IMR-90 (cell line): ENCODE data around the gene PIGP. TPM values are rescaled to one million over a fixed set of nuclear protein-coding genes. Genes with fewer than 3 reads are reported as not detected.

Experiments used
- ATAC-seq: fragments of 200-7000 bp; cut with Tn5 transposase; 2 replicates; pipeline ENCODE4 v1.9.1; 2020; ENCODE audit warnings: low read depth, mild to moderate bottlenecking, moderate library complexity
- BruUV-seq: library from RNA; stranded (reverse); fragments of 400-500 nt; replicated peaks from 2 replicates; lab custom pipeline; 2021; lab: Mats Ljungman, UMichigan
- CTCF ChIA-PET: fragments of 300-600 bp; formaldehyde crosslinking; extraction: SDS; loops from one replicate; lab custom pipeline; 2021; ENCODE audit warnings: antibody characterized with exemption; lab: Yijun Ruan, JAX
- POLR2A ChIA-PET: fragments of 300-600 bp; sonication (Branson Sonifier 250); formaldehyde crosslinking; loops from one replicate; lab custom pipeline; 2022; ENCODE audit warnings: antibody characterized with exemption; ENCODE audit not compliant: unreplicated experiment; lab: Charles Lee
- DNase-seq: peaks from one replicate; pipeline ENCODE4 v3.0.0; 2013
- H2AFZ ChIP-seq: replicated peaks from 2 replicates; pipeline ENCODE3; 2013; ENCODE audit warnings: low read length, mild to moderate bottlenecking; ENCODE audit not compliant: poor library complexity
- H2AK5ac ChIP-seq: 2 replicates; pipeline ENCODE4 v1.6.1; 2013; ENCODE audit warnings: low read depth, low read length, inconsistent platforms
- H2AK9ac ChIP-seq: replicated peaks from 2 replicates; pipeline ENCODE3; 2013; ENCODE audit warnings: mild to moderate bottlenecking, low read depth, low read length, moderate library complexity; ENCODE audit not compliant: poor library complexity
- H2BK120ac ChIP-seq: 2 replicates; pipeline ENCODE4 v1.6.1; 2013; ENCODE audit warnings: low read depth, low read length, inconsistent platforms
- H2BK15ac ChIP-seq: 3 replicates; pipeline ENCODE4 v1.6.1; 2013; ENCODE audit warnings: low read depth, low read length, inconsistent platforms
- H2BK20ac ChIP-seq: 2 replicates; pipeline ENCODE4 v1.6.1; 2013; ENCODE audit warnings: low read depth, mild to moderate bottlenecking, inconsistent platforms, low read length, moderate library complexity
- H2BK5ac ChIP-seq: 2 replicates; pipeline ENCODE4 v1.6.1; 2013; ENCODE audit warnings: mild to moderate bottlenecking, low read depth, low read length, inconsistent platforms; ENCODE audit not compliant: poor library complexity, severe bottlenecking
- H3K14ac ChIP-seq: replicated peaks from 2 replicates; pipeline ENCODE4 v1.6.1; 2013; ENCODE audit warnings: low read depth, low read length, inconsistent platforms
- H3K18ac ChIP-seq: 2 replicates; pipeline ENCODE4 v1.6.1; 2013; ENCODE audit warnings: low read depth, low read length, control low read depth
- H3K23ac ChIP-seq: 2 replicates; pipeline ENCODE4 v1.6.1; 2013; ENCODE audit warnings: low read depth, low read length, inconsistent platforms
- H3K27ac ChIP-seq: 2 replicates; pipeline ENCODE4 v1.5.1; 2013; ENCODE audit warnings: mild to moderate bottlenecking, control low read depth, low read length; ENCODE audit not compliant: insufficient read depth
- H3K27me3 ChIP-seq: 2 replicates; pipeline ENCODE4 v1.6.1; 2013; ENCODE audit warnings: low read length; ENCODE audit not compliant: control insufficient read depth, insufficient read depth
- H3K36me3 ChIP-seq: 2 replicates; pipeline ENCODE4 v1.6.1; 2013; ENCODE audit warnings: low read length, mixed read lengths; ENCODE audit not compliant: control insufficient read depth, insufficient read depth
- H3K4ac ChIP-seq: 2 replicates; pipeline ENCODE4 v1.6.1; 2013; ENCODE audit warnings: low read depth, low read length, inconsistent platforms
- H3K4me1 ChIP-seq: 2 replicates; pipeline ENCODE4 v1.6.1; 2013; ENCODE audit warnings: low read length, mixed read lengths; ENCODE audit not compliant: control insufficient read depth, insufficient read depth
- H3K4me2 ChIP-seq: 2 replicates; pipeline ENCODE4 v1.6.1; 2013; ENCODE audit warnings: low read depth, mild to moderate bottlenecking, control low read depth, low read length, moderate library complexity
- H3K4me3 ChIP-seq: 2 replicates; pipeline ENCODE4 v1.5.1; 2013; ENCODE audit warnings: low read depth, mild to moderate bottlenecking, control low read depth, low read length, moderate library complexity; ENCODE audit not compliant: insufficient read depth
- H3K56ac ChIP-seq: 2 replicates; pipeline ENCODE4 v1.6.1; 2013; ENCODE audit warnings: low read length, inconsistent platforms; ENCODE audit not compliant: insufficient read depth; ENCODE audit errors: extremely low read depth
- H3K79me1 ChIP-seq, 2 experiments: 2 replicates each; pipeline ENCODE4 v1.6.1; 2013; ENCODE audit warnings: low read length in 2 of 2, inconsistent platforms in 1 of 2, low read depth in 1 of 2
- H3K9ac ChIP-seq: 2 replicates; pipeline ENCODE4 v1.6.1; 2013; ENCODE audit warnings: low read depth, low read length, control low read depth
- H3K9me1 ChIP-seq: 2 replicates; pipeline ENCODE4 v1.6.1; 2013; ENCODE audit warnings: low read length, inconsistent platforms; ENCODE audit not compliant: insufficient read depth
- H3K9me3 ChIP-seq: 2 replicates; pipeline ENCODE4 v1.6.1; 2013; ENCODE audit warnings: low read length; ENCODE audit not compliant: control insufficient read depth, insufficient read depth
- H4K20me1 ChIP-seq: 2 replicates; pipeline ENCODE4 v1.6.1; 2013; ENCODE audit warnings: low read length, inconsistent platforms; ENCODE audit not compliant: insufficient read depth
- H4K5ac ChIP-seq: 2 replicates; pipeline ENCODE4 v1.6.1; 2013; ENCODE audit warnings: mild to moderate bottlenecking, low read depth, low read length, control low read depth
- H4K8ac ChIP-seq, 2 experiments: 2 replicates each; pipeline ENCODE4 v1.6.1; 2013; ENCODE audit warnings: low read depth in 2 of 2, low read length in 2 of 2, control low read depth in 1 of 2, inconsistent platforms in 1 of 2
- H4K91ac ChIP-seq: 2 replicates; pipeline ENCODE4 v1.6.1; 2013; ENCODE audit warnings: low read depth, low read length, inconsistent platforms; ENCODE audit not compliant: insufficient read depth
- MAFK ChIP-seq: IDR thresholded peaks from 2 replicates; pipeline ENCODE4 v1.6.1; 2012; ENCODE audit warnings: low read depth, low read length, improper control_type of control experiment
- MXI1 ChIP-seq: IDR thresholded peaks from 2 replicates; pipeline ENCODE4 v1.6.1; 2012; ENCODE audit warnings: low read depth, mild to moderate bottlenecking, low read length, moderate library complexity, borderline replicate concordance
- dilution Hi-C: fragments of 300-500 bp; cut with HindIII; formaldehyde crosslinking; loops from one replicate; pipeline ENCODE4 v1.14.3; 2018; ENCODE audit warnings: low sequenced_read_pairs; ENCODE audit not compliant: unreplicated experiment
- in situ Hi-C: fragments of 300-500 bp; cut with MboI; formaldehyde crosslinking; loops from 3 replicates; pipeline ENCODE4 v1.14.3; 2019; ENCODE audit warnings: low sequenced_read_pairs, inconsistent platforms, mixed read lengths
- intact Hi-C: fragments of 100-400 bp; cut with micrococcal nuclease; formaldehyde crosslinking; loops from 2 replicates; pipeline ENCODE4 v1.10.0; 2022
- polyA plus RNA-seq, 3 experiments: library from polyadenylated mRNA; depleted of rRNA; stranded (reverse); fragments of >200 nt; gene quantifications; 2 replicates each; pipeline ENCODE4 v1.2.3, GENCODE V29; 2012; ENCODE audit warnings: low replicate concordance in 1 of 3
- total RNA-seq: library from RNA; depleted of rRNA; stranded (reverse); fragments of >200 nt; gene quantifications from 2 replicates; pipeline ENCODE4 v1.2.3, GENCODE V29; 2012

PIGP gene
- total and polyA plus RNA-seq, 2 of the 4 experiments (the other 2 are of a cell fraction): 4.1 to 15.4 TPM

DNA sequence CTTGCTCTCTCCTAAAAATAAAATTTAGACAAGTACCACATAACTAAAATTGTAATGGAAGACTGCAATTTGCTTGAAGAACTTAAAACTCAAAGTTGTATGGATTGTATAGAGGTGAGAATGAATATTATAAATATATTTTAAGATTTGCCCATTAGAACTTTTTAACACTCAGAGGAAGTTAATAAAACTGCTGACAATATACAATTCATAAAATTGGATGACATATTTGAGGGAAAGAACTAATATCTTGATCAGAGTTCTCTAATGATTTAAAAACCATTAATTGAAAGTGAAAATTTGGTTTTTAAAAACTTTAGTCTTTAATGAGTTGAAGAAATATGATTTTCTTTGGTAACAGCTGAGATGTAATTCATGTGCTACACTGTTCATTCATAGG lies 21.1 kb upstream of the PIGP start:
- no peak overlapping the region for H2AK5ac ChIP-seq
- CTCF ChIA-PET: no interaction called here
- H3K4me2 ChIP-seq: no peak overlapping the region
- H2AK9ac ChIP-seq: no peak overlapping the region
- H2BK120ac ChIP-seq: no peak overlapping the region
- DNase-seq: no peak
- H3K9ac ChIP-seq: no peak overlapping the region
- no peak overlapping the region for H3K14ac ChIP-seq
- peaks cover 2% of the 10 kb centered on the region; the same call in 1 of the 2 replicates for H3K9me1 ChIP-seq
- no peak overlapping the region for H3K4me3 ChIP-seq
- no peak overlapping the region for H4K8ac ChIP-seq
- POLR2A ChIA-PET: no interaction called here
- H2BK20ac ChIP-seq: no peak overlapping the region
- BruUV-seq: no TSS peak
- no peak overlapping the region for H3K4ac ChIP-seq
- peaks cover 30% of the 10 kb centered on the region for H3K36me3 ChIP-seq
- peaks cover 8% of the 10 kb centered on the region; the same call in 1 of the 2 replicates for H4K20me1 ChIP-seq
- no peaks in the 10 kb centered on the region for H3K27me3 ChIP-seq
- dilution Hi-C loops: no loop called here
- no peak overlapping the region for H4K91ac ChIP-seq
- in situ Hi-C loops: no loop called here
- no peak overlapping the region for H2BK15ac ChIP-seq
- H3K79me1 ChIP-seq: peaks cover 27 to 28% of the 10 kb centered on the region in 2 experiments
- H4K5ac ChIP-seq: no peak overlapping the region
- H3K23ac ChIP-seq: no peak overlapping the region
- H3K9me3 ChIP-seq: no peaks in the 10 kb centered on the region
- no peak overlapping the region for H3K18ac ChIP-seq
- no peak for ATAC-seq
- no peaks in the 10 kb centered on the region for H3K4me1 ChIP-seq
- H2AFZ ChIP-seq: no peak overlapping the region
- H2BK5ac ChIP-seq: no peak overlapping the region
- H3K27ac ChIP-seq: no peak overlapping the region
- intact Hi-C loops: no loop called here
- TF ChIP-seq MXI1 (no peak), MAFK (peak; percentile 39; the same call in 1 of the 2 replicates)
- no peak overlapping the region for H3K56ac ChIP-seq
